CD4-positive, alpha-beta T cell treated with Interleukin-1 beta for 1 hour (primary cell): ENCODE data around the gene TNIK.
A peak's percentile ranks its signal among the peaks of the same experiment; 100 is the strongest.
"Not testable (repeated sequence)": the region's sequence is repeated elsewhere in the genome, so short reads cannot be mapped to it uniquely, and the experiment has no call there.

Source experiments
- DNase-seq, 2 donors: peaks; one replicate each; pipeline ENCODE4 v3.0.0-alpha.2; 2020 to 2022

Gene TNIK

GRCh38 chr3:171445620-171446204 lies 14.5 kb downstream of the TNIK start:
- no peak for DNase-seq

DNA sequence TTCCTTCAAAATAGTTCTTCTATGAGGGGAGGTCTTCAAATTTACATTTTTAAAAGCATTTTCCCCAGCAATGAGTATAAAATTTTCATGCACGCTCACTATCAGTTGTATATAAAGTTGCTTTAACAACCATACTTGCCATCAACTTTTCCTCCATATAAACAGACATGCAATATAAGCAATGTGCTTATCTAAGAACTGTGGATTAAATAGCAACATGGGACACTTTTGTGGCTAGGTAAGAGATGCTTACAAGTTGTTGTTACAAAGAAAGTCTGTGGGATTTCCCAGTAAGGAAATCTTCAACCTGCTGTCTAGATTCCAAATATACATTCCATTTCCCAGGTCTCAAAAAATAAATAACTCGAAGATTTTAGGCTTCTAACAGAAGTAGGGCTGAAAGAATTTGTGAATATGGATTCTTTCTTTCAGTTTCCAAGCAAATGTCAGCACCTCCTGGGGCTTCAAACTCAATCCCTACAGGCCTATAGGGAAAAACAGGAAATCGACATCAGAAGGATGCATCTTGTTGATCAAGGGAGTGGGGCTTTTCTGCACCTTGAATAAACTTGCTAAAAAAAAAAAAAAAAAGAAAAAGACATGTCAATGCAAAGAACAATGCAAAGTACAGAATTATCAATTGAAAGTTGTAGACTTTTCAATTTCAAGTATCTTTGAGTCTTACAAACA lies 16.1 kb downstream of the TNIK start:
- DNase-seq = no peak

DNA sequence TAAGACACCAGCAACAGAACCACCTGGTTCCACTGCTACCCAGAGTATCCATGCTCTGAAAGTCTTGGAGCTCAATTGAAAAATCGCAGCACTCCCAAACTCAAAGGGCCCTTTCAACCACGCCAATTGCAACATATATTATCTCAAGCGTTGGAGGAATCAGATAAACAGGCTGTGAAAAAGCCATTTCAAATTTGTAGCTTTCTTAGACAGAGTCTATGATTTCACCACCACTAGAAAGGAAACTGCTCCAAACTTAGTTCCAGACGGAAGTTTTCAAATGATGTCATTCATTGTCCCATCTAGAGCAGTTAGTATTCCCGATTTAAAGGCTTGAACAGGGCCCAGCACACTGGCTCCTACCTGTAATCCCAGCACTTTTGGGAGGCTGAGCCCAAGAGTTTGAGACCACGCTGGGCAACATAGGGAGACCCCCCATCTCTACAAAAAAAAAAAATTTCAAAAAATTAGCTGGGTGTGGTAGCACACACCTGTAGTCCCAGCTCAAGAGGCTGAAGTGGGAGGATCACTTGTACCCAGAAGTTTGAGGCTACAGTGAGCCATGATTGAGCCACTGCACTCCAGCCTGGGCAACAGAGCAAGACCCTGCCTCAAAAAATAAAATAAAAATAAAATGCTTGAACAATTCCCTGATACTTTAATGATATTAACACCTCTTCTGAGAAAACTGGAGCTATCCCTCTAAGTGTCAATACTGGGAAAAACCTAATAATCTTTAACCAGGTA lies 16.8 kb downstream of the TNIK start:
- no peak for DNase-seq

GRCh38 chr3:171442184-171442583 lies 18.0 kb downstream of the TNIK start:
- no peak for DNase-seq

GRCh38 chr3:171441381-171441780 lies 18.8 kb downstream of the TNIK start:
- no peak for DNase-seq

GRCh38 chr3:171439996-171440395 lies 20.2 kb downstream of the TNIK start:
- DNase-seq = no peak

DNA sequence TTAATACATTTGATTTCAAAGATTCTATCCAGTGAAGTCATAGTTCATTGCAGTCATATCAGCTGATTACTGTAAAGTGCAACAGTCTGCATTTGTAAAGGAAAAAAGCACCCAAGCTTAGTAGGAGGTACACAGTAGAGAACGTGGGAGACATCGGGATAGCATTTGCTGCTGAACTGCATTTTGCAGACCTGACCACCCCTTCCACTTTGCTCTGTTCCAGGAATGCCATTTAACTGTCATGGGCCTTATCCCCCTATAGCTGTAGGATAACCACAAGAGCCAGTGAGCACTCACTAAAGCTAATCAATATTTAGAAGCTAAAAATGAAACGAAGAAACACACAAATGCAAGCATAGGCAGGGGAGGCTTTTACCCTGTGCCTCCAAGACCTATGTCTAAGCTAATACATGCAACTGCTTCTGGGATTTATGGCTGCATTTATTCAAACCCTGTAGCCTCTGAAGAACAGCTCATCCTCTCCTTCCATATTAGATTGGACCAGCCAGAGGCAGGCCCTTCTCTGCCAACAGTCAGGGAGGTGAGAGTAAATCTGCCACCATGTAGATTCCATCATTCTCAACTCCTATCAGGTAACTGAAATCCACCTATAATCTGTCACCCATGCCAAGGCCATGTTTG lies 23.0 kb downstream of the TNIK start:
- no peak for DNase-seq

- no peak for DNase-seq
Observed at GRCh38 chr3:171436380-171436779, 23.8 kb downstream of the TNIK start.

DNA sequence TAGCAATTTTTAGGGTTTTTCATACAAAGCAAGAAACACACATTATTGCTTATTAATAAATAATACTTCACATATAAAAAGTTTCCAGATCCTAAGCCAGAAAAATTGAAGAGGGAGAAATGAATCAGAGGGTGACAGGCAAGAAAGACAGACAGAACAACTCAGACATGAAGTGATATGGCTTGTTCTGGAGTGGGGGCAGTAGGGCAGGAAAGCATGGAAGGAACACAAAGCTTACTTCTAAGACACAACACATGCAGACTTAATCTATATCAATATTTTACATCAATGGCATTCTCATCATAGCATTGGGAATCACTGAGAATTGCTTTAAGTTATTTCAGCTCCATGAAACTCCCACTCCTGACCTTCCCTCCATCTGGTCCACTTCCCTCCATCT lies 24.4 kb downstream of the TNIK start:
- no peak for DNase-seq

GRCh38 chr3:171435143-171435542 lies 25.1 kb downstream of the TNIK start:
- DNase-seq = no peak

- DNase-seq = no peak
Observed at GRCh38 chr3:171432548-171432947, 27.7 kb downstream of the TNIK start.

DNA sequence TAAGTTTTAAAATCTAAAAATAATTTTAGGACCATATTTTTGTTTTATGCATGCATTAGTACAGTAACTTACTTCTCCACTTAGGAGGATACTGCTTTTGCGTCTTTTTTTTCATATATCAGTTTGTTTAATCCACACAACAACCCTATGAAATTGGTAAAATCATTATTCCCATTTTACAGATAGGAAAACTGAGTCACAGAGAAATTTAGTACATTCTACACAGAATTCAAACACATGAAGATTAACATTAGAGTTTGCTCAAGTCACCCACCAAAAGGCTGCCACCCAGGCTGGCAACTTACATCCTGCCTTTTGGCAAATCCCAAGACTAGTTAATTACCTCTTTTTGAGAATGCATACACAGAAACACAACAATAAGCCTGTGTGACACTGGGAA lies 28.7 kb downstream of the TNIK start:
- no peak for DNase-seq

DNA sequence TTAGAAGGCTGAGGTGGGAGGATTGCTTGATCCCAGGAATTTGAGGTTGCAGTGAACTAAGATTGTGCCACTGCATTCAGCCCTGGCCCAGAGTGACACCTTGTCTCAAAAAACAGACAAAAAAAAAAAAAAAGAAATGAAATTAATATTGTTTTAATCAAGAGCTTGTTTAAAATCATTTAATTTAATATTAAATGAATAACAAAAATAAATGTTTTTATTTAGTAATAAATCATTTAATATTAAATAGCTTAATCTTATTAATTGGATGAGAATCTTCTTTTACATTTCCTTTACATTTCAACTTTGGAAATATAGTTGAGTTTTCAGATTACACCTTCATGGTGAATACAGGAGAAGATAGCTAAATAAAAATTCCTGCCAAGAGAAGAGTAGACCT lies 29.7 kb downstream of the TNIK start:
- DNase-seq = no peak

- DNase-seq = no peak
Observed at GRCh38 chr3:171429635-171430034, 30.6 kb downstream of the TNIK start.

DNA sequence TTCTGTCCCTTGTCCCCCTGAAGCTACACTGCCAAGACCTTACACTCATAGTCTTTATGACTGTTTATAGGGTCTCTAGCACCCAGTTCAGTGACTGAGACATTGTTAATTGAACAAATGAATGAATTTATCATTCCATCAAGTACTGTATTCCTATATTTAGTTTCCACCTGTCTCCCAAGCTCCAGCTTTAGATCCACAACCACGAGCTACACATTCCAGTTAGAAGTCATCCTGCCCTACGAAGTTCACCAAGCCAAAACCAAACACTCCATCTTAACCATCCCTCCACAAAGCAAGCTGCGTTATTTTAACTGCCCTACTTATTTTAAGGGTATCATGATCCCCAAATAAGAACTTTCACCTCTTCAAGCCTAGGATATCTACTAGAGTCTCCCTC lies 31.3 kb downstream of the TNIK start:
- DNase-seq = no peak

- DNase-seq = peak in 1 of 2 donors; percentile 1
Observed at GRCh38 chr3:171428321-171428787, 31.9 kb downstream of the TNIK start.

GRCh38 chr3:171427771-171428320 lies 32.4 kb downstream of the TNIK start:
- DNase-seq = no peak

GRCh38 chr3:171424063-171424462 lies 36.1 kb downstream of the TNIK start:
- DNase-seq = not testable (repeated sequence)

DNA sequence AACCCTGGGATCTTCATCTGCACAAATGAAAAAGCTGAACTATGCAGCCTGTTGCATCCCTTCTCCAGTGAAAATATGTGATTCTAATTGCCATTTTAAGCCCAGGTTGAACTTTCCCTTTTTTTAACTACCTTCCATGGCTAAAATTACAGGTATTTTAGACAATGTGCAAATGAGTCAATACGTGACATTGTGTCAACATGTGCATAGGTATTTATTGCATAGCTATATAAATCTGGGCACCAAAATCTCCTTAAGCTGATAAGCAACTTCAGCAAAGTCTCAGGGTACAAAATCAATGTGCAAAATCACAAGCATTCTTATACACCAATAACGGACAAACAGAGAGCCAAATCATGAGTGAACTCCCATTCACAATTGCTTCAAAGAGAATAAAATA lies 37.4 kb downstream of the TNIK start:
- not testable (repeated sequence) for DNase-seq

GRCh38 chr3:171420667-171421066 lies 39.5 kb downstream of the TNIK start:
- DNase-seq = no peak

- no peak for DNase-seq
Observed at GRCh38 chr3:171419457-171419856, 40.7 kb downstream of the TNIK start.

DNA sequence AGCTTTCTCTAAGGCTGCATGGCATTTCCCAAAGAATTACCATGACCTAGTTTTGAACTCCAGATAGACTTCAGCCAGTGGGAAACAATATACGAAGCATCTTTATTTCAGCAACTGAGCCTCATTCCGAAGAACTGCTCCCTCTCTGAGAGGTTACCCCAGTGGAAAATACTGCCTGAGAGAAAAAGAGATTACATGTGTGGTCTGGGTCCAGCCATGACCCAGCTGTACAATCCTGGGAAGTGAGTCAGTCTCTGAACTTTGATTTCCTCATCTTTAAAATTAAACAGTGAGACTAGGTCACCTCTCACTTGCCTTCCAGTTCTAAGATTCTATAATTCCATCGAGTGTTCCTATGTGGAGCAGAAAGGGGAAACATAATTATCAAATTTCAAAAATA lies 42.4 kb downstream of the TNIK start:
- DNase-seq = no peak

DNA sequence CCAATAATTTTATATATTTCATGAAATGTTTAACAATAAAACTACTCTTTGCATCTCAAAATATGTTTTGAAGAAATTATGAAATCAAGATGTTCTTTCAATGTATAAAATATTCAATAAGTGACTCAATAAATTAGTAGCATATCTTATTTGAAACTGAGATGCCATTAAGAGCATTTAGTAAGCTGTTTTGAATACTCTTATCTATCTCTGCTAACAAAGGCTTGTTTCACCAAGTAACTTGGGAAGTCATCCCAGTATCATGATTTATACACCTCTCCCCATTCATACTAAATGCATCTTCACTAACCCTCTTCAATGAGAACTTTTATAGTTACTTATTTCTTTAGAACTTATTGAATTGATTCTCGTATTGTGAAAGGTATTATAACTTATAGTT lies 43.1 kb downstream of the TNIK start:
- no peak for DNase-seq
